Neuron (in vitro differentiated cells): ENCODE data around the gene THBD.

Source experiments
- H2AFZ ChIP-seq: one replicate; pipeline ENCODE4 v1.6.1; 2013; ENCODE audit warnings: low read depth, mild to moderate bottlenecking, inconsistent platforms, low read length, moderate library complexity
- H3K27me3 ChIP-seq: one replicate; pipeline ENCODE4 v1.6.1; 2013; ENCODE audit warnings: low read length; ENCODE audit not compliant: insufficient read depth
- H3K36me3 ChIP-seq: one replicate; pipeline ENCODE4 v1.6.1; 2013; ENCODE audit warnings: low read length; ENCODE audit not compliant: insufficient read depth
- H3K4me1 ChIP-seq: one replicate; pipeline ENCODE4 v1.6.1; 2013; ENCODE audit warnings: low read length; ENCODE audit not compliant: insufficient read depth
- H3K4me3 ChIP-seq: 2 replicates; pipeline ENCODE4 v1.5.1; 2013; ENCODE audit warnings: mild to moderate bottlenecking, low read length, moderate library complexity
- H3K9me3 ChIP-seq: one replicate; pipeline ENCODE4 v1.6.1; 2013; ENCODE audit warnings: low read length

The THBD gene

DNA sequence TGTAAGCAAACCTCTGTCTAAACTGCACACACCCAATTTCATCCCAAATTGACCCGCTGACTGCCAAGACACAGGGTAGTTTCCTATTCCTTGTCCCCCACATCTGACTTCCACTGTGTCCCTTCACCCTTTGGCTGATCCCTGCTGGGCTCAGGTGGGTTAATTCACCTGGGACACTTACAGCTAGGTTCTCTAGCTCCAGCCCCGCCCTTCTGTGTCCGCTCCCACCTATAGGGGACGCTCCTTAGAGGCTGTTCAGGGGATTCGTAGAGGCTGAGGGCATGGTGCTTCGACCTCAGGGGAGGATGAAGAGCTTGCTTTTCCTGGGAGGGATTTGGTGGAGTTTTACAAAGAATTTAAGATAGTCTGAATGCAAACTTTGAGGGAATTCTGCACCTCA lies 40.7 kb upstream of the THBD start:
- no peak overlapping the region for H3K4me3 ChIP-seq
- H3K4me1 ChIP-seq = no peaks in the 10 kb centered on the region
- H3K27me3 ChIP-seq = no peaks in the 10 kb centered on the region
- no peak overlapping the region for H2AFZ ChIP-seq
- no peaks in the 10 kb centered on the region for H3K9me3 ChIP-seq
- no peaks in the 10 kb centered on the region for H3K36me3 ChIP-seq

DNA sequence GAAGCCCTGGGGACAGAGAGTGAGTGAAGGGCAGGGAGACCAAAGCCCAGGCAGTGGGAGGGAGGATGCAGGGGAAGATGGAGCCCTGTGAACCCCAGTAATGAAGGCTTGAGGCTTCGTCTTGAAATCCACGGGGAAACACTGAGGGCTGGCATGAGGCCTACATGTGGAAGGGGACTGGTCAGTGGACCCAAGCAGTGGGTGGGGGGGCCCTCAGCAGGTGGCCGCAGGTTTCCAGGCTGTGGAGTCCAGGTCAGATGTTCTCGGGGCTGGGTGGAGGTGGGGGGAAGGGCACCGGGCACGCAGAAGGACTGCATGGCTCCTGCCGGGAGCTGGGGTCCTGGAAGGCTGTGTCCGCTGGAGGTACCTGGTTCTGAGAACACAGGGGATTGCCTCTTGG lies 39.4 kb upstream of the THBD start:
- Histone ChIP-seq H2AFZ (no peak overlapping the region), H3K4me3 (no peak overlapping the region), H3K9me3 (no peaks in the 10 kb centered on the region), H3K36me3 (no peaks in the 10 kb centered on the region), H3K4me1 (no peaks in the 10 kb centered on the region), H3K27me3 (no peaks in the 10 kb centered on the region)

DNA sequence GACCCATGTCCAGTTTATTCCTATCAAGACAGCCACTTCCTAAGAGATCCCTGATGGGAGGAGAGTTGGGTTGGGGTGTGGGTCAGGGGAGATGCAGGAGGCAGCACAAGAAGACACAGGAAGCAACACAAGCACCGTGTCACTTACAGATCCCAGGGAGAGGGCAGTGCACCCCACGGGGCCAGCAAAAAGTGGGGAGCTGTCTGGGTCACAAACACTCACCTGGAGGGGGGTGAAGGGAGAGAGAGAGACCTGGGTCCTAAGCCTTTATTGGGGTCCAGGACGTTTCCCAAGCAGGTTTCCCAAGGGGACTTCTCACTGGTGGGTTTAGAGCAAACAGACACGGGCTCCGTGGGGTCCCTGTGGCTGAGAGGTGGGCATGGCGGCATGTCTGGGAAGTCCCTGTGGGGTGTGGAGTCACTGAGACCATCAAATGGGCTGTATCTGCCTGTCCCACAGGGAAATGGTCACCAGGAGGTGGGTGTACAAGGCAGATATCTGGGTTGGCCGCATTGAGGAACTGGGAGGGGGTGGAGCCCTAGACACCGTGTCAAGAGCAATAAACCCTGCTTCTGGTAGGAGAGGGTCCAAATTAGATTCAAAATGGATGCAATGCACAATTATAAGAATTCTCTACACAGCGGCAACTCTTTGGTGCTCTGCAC lies 38.2 kb upstream of the THBD start:
- H3K27me3 ChIP-seq = no peaks in the 10 kb centered on the region
- H3K4me1 ChIP-seq = no peaks in the 10 kb centered on the region
- H2AFZ ChIP-seq = no peak overlapping the region

DNA sequence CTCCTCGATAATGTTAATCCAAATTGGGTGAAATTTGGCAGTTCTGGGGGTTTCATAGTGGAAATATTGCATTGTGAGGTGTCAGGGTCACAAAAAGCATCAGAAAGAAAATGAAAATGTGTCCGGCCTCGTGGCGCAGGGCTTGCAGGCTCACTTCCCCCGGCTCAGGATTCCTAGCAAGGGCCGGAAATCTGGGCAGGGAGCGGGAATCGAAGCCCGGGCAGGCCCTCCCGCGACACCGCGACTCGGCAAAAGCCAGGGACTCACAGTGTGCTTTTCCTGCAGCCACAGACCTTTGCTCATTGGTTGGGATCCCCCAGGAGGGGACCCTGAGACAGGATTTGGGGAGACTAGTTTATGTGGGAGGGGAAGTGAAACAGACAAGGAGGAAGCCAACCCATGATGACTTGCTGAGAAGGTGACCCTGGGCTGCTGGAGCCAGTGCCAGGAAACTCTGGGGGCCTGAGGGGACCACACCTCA lies 37.5 kb upstream of the THBD start:
- H3K9me3 ChIP-seq = no peaks in the 10 kb centered on the region
- H3K4me3 ChIP-seq = no peak overlapping the region
- no peaks in the 10 kb centered on the region for H3K36me3 ChIP-seq
- no peaks in the 10 kb centered on the region for H3K27me3 ChIP-seq
- H3K4me1 ChIP-seq = no peaks in the 10 kb centered on the region
- H2AFZ ChIP-seq = no peak overlapping the region

More for the DNA sequence above, 38.2 kb upstream of the THBD start:
- Histone ChIP-seq H3K4me3 (no peak overlapping the region), H3K36me3 (no peaks in the 10 kb centered on the region), H3K9me3 (no peaks in the 10 kb centered on the region)

DNA sequence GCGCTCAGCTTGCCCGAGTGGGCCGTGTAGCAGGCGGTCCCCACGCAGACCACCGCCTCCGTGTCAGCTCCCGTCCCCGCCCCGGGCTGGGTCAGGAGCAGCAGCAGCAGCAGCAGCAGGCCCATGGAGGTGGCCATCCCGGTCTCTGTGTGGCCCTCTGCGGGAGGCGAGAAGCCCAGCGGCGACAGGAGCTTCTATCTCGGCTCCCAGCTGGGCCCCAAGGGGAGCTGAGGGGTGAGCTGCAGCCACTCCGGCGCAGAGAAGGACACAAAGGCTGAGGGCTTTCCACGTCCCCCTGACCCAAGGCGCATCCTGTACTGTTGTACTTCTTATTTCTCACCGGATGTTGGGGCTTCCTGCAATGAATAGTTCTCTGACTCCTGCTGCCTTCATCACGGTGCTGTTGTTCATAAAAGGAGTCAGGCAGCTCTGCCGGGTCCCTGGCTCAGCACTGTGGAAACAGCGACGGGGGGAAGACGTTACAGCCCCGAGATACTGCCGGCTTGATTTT lies 36.6 kb upstream of the THBD start, which contains the start of gene CD93:
CD93 (minus strand) TSS at position 269 of the 511 bp plus-strand sequence; CDS start at position 137, 132 bp downstream.
- no peaks in the 10 kb centered on the region for H3K9me3 ChIP-seq
- no peaks in the 10 kb centered on the region for H3K4me1 ChIP-seq
- H3K27me3 ChIP-seq = no peaks in the 10 kb centered on the region
- no peaks in the 10 kb centered on the region for H3K36me3 ChIP-seq
- H3K4me3 ChIP-seq = no peak within 1 kb of the TSS
- H2AFZ ChIP-seq = no peak within 1 kb of the TSS

DNA sequence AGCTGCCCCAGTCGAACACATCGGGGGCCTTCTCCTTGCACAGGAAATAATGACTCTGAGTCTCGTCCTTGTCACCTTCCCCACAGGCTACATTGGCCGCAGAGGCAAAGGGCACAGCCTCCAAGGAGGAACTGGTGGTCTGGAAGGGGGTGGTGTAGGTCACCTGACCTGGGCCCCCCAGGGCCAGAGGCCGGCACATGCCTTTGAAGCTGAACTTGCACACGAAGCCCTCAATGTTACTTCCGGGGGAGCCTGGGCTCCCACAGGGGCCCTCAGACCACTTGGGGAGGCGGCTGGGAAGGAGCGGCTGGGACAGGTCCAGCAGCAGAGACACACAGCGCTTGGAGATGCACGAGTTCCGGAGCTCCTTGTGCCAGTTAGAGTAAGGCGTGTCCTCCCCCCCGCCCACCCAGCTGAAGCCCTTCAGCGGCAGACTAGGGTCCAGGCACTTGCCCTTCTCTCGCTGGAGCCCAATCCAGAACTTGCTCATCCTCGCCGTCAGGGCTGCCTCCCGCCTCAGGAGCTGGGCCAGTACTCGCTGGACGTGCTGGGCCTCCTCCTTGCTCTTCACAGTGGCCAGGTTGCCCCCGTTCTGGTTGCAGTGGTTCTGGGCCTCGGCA lies 36.1 kb upstream of the THBD start:
- Histone ChIP-seq H3K36me3 (no peaks in the 10 kb centered on the region), H2AFZ (no peak overlapping the region), H3K9me3 (no peaks in the 10 kb centered on the region), H3K4me3 (no peak overlapping the region), H3K27me3 (no peaks in the 10 kb centered on the region), H3K4me1 (no peaks in the 10 kb centered on the region)

DNA sequence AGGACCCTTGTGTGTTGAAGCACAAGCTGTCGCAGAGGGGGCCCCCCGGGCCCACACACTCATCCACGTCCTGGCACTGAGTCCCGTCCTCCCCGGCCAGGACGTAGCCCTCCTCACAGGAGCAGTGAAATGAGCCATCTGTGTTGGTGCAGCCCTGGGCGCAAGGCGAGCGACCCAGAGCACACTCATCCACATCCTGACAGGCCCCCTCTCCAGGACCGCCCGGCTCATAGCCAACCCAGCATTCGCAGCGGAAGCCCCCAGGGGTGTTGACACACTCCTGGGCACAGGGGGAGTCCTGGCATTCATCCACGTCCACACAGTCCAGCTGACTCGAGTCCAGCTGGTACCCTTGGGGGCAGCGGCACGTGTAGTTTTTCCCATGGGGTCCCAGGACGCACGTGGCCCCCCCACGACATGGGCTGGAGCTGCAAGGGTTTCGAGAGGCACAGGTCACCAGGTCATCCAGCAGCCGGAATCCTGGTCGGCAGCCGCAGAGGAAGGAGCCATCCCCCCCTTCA lies 35.4 kb upstream of the THBD start:
- no peak overlapping the region for H2AFZ ChIP-seq
- H3K9me3 ChIP-seq = no peaks in the 10 kb centered on the region
- no peaks in the 10 kb centered on the region for H3K27me3 ChIP-seq
- H3K4me3 ChIP-seq = no peak overlapping the region
- no peaks in the 10 kb centered on the region for H3K36me3 ChIP-seq
- no peaks in the 10 kb centered on the region for H3K4me1 ChIP-seq

DNA sequence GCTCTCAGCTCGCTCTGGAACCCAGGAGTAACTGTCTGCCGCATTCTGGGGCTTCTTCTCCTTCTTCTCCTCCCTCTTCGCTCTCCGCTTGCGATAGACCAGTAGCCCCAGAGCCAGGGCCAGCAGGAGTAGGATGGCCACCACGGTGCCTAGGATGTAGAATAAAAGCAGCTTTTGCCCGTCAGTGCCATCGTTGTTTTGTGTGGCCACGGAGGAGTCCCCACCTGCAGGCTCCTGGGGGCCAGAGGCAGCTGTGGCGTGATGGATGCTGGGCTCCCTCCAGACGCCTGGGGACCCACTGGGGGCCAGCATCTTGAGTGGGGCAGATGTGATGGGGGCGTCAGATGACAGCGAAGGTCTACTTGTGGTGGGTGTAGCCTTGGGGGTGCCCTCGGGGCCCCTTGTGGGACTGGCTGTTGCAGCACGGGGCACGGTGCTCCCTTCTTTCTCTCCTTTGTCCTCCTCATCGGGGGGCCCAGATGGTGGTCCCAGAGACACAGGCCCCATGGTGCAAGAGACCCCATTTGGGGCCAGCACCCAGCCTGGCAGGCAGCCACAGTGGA lies 34.9 kb upstream of the THBD start:
- no peak overlapping the region for H3K4me3 ChIP-seq
- no peak overlapping the region for H2AFZ ChIP-seq
- no peaks in the 10 kb centered on the region for H3K36me3 ChIP-seq
- H3K9me3 ChIP-seq = no peaks in the 10 kb centered on the region
- no peaks in the 10 kb centered on the region for H3K4me1 ChIP-seq
- no peaks in the 10 kb centered on the region for H3K27me3 ChIP-seq

DNA sequence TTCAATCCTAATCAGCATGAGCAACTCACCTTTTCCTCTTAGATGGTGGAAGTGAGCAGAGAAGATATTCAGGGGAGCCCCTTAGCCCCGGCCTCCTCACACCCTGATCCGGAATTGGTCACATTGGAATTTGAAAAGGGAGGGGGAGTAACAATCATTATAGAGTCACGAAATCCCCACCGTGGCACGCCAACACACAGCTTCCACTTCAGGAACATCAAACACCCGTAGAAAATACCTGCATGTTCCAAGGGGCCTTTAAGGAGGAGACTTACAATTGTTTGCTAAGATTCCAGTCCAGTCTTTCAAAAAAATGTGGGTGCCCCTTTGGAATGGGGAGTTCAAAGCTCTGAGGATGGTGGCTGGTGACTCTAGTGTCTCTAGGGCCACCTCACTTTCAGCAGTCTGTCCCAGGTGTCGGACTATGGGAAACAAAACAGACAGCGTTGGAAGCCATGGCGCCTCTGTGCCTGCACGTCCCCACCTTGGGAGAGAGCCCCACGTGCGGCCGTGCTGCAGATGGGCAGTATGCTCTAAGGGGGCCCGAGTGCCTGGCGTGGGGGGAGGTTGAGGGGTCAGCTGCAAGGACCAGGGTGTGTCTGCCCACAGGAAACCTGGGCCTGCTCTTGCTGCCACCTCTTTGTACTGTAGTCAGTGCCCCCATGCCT lies 34.2 kb upstream of the THBD start:
- Histone ChIP-seq H3K27me3 (no peaks in the 10 kb centered on the region), H3K36me3 (no peaks in the 10 kb centered on the region), H3K4me3 (no peak overlapping the region), H3K9me3 (no peaks in the 10 kb centered on the region), H2AFZ (no peak overlapping the region), H3K4me1 (no peaks in the 10 kb centered on the region)

DNA sequence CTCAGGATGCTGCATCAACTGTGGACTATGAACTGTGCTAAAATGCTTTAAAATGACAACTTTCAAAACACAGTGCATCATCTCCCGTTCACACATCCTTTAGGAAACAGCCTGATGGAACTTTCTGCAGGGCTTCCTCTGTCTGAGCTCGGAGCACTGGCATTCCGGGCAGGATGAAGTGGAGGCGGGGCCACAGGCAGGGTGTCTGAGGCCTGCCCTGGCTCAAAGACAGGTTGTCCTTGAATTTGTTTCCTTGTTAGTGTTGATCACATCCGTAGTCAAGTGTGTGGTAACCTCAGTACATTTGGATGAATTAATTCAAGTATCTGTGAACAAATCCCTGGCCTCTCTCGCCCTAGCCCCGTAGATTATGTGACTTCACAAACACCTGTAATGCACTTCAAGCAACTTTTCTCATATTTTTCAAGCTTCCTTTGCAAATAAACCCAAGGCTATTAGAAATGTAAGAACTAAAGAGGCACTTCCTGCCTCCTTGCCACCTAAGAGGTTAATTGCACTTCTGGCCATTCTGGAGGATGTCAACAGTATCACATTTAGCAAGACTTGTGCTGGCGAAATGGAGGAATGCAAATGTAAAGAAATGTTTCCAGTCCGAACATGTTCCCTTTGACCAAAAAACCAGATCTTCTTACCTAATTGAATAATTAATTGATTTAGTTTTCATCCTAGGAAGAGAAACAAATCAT lies 33.5 kb upstream of the THBD start:
- Histone ChIP-seq H3K36me3 (no peaks in the 10 kb centered on the region), H3K9me3 (no peaks in the 10 kb centered on the region), H3K27me3 (no peaks in the 10 kb centered on the region), H2AFZ (no peak overlapping the region), H3K4me1 (no peaks in the 10 kb centered on the region), H3K4me3 (no peak overlapping the region)

DNA sequence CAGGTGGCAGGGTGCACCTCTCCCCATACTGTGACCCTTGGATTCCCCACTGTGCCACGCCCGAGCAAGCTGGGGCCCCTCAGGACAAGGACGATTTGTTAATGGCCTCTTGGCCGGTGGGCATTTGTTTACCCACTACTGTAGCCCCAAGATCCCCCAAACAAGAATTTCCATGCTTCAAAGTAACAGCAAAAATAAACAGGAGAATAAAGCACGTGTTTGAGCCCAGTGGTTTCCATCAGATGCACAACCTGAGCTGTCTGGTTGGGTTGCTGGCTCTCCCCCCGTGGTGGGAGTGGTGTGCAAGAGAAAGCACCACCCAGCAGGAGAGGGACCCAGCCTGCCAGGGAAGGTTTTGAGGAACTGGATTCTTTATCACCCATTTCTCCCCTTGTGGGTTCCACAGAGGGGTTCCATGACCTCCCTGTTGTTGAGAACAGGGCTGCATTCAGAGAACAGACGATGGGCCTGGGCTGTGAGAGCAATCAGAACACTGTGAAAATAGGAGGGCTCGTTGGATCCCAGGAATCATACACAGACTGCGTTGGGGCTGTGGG lies 31.9 kb upstream of the THBD start:
- no peaks in the 10 kb centered on the region for H3K27me3 ChIP-seq
- no peaks in the 10 kb centered on the region for H3K4me1 ChIP-seq
- H2AFZ ChIP-seq = no peak overlapping the region
- H3K4me3 ChIP-seq = no peak overlapping the region
- no peaks in the 10 kb centered on the region for H3K9me3 ChIP-seq
- no peaks in the 10 kb centered on the region for H3K36me3 ChIP-seq

DNA sequence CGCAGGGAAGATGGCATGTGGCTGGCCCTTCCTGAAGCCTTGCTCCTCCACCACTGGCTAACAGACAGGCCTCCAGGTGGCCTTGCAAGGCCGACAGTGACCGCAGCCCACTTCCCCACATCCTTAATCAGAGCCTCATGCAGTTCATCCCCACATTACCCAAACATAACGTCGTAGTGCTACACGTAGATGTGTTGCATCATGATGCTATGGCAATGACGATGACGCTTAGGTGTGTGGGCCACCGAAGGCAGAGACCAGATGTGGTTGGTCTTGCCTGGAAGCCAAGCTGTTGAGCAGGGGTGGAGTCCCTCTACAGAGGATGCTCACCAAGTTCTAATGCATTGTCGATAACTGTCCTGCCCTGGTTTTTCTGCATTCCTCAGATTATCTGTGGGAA lies 31.0 kb upstream of the THBD start:
- no peak overlapping the region for H3K4me3 ChIP-seq
- H3K36me3 ChIP-seq = no peaks in the 10 kb centered on the region

More for the DNA sequence above, 31.0 kb upstream of the THBD start:
- H2AFZ ChIP-seq = no peak overlapping the region
- no peaks in the 10 kb centered on the region for H3K9me3 ChIP-seq
- no peaks in the 10 kb centered on the region for H3K27me3 ChIP-seq
- no peaks in the 10 kb centered on the region for H3K4me1 ChIP-seq
